ENCODE data around the gene EIF4ENIF1.
"Not testable (repeated sequence)": the region's sequence is repeated elsewhere in the genome, so short reads cannot be mapped to it uniquely, and the experiment has no call there.

The EIF4ENIF1 gene

DNA sequence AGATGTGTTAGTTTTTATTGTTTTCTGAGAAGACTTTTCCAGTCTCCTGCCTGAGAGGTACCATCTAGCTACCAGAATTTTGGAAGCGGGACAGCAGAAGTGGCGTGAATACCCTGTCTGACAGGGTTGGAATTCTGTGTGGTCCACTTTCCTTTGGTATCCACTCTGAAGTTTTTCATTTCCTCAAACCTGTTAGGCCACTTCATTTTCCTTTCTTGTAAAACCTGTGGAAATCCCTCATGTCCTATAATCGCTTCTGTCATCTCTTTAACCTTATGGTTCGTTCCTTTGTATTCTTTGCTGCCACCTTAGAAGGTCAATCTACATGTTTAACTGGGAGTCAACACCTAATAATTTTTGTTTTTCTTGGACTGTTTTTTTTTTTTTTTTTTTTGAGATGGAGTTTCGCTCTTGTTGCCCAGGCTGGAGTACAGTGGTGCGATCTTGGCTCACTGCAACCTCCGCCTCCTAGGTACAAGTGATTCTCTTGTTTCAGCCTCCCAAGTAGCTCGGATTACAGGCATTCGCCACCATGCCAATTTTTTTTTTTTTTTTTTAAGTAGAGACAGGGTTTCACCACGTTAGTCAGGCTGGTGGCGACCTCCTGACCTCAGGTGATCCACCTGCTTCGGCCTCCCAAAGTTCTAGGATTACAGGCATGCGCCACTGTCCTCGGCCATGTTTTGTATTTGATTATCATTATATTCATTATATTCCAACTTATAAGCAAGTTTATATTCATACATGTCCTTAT is 13.7 kb upstream of the EIF4ENIF1 start:
- H3K4me3 ChIP-seq (ENCODE audit: low read depth, low read length): no peak overlapping the region
- no peak for TF ChIP-seq CTCF (IDR thresholded peaks at IDR 0.05; ENCODE audit: low read depth, low read length, missing control alignments)
- no peak for DNase-seq (ENCODE audit: low read depth)
- in situ Hi-C loops (cut with HindIII; ENCODE audit: low sequenced_read_pairs): no loop called here

GRCh38 chr22:31501738-31502137 is 12.1 kb upstream of the EIF4ENIF1 start:
- DNase-seq (ENCODE audit: low read depth): no peak
- no peak overlapping the region for H3K4me3 ChIP-seq (ENCODE audit: low read depth, low read length)
- in situ Hi-C loops (cut with HindIII; ENCODE audit: low sequenced_read_pairs): no loop called here
- TF ChIP-seq CTCF (IDR thresholded peaks at IDR 0.05; ENCODE audit: low read depth, low read length, missing control alignments): no peak

GRCh38 chr22:31497148-31497938 is 7.7 kb upstream of the EIF4ENIF1 start:
- in situ Hi-C loops (cut with HindIII; ENCODE audit: low sequenced_read_pairs): no loop called here
- TF ChIP-seq CTCF (IDR thresholded peaks at IDR 0.05; ENCODE audit: low read depth, low read length, missing control alignments): no peak
- DNase-seq (ENCODE audit: low read depth): no peak
- H3K4me3 ChIP-seq (ENCODE audit: low read depth, low read length): peak overlapping the region; percentile 57

DNA sequence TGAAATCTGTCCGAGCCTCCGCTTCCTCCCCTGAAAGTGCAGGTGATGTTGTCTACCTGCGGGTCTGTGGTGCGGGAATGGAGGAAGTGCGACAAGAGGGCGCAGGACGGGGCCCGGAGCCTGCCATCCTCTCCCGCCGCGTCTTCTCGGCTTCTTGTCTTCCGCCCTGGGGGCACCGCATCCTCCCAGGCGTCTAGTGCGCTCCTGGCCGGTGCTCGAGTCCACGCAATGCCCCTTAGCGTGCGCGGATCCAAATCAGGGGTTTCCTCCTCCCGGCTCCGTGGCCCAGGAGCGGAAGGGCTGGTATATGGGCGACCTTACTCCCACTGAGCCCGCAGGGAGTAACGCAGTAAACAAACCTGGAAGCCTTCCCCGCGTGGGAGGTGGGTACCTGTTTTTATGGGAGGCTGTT is 7.1 kb upstream of the EIF4ENIF1 start:
- TF ChIP-seq CTCF (IDR thresholded peaks at IDR 0.05; ENCODE audit: low read depth, low read length, missing control alignments): no peak
- no peak for DNase-seq (ENCODE audit: low read depth)
- H3K4me3 ChIP-seq (ENCODE audit: low read depth, low read length): peak overlapping the region; percentile 57
- in situ Hi-C loops (cut with HindIII; ENCODE audit: low sequenced_read_pairs): no loop called here

GRCh38 chr22:31496007-31496734 is 6.5 kb upstream of the EIF4ENIF1 start, which contains the start of gene SFI1:
SFI1 (plus strand) TSS chr22:31496536; CDS start chr22:31508285, 11,749 bp downstream.
- TF ChIP-seq CTCF (IDR thresholded peaks at IDR 0.05; ENCODE audit: low read depth, low read length, missing control alignments): peak; percentile 28
- peak within 1 kb of the TSS; percentile 57 for H3K4me3 ChIP-seq (ENCODE audit: low read depth, low read length)
- in situ Hi-C loops (cut with HindIII; ENCODE audit: low sequenced_read_pairs): no loop called here
- DNase-seq (ENCODE audit: low read depth): peak; percentile 71

GRCh38 chr22:31495343-31495742 is 5.7 kb upstream of the EIF4ENIF1 start:
- in situ Hi-C loops (cut with HindIII; ENCODE audit: low sequenced_read_pairs): no loop called here
- no peak for DNase-seq (ENCODE audit: low read depth)
- no peak for TF ChIP-seq CTCF (IDR thresholded peaks at IDR 0.05; ENCODE audit: low read depth, low read length, missing control alignments)
- H3K4me3 ChIP-seq (ENCODE audit: low read depth, low read length): peak overlapping the region; percentile 57

DNA sequence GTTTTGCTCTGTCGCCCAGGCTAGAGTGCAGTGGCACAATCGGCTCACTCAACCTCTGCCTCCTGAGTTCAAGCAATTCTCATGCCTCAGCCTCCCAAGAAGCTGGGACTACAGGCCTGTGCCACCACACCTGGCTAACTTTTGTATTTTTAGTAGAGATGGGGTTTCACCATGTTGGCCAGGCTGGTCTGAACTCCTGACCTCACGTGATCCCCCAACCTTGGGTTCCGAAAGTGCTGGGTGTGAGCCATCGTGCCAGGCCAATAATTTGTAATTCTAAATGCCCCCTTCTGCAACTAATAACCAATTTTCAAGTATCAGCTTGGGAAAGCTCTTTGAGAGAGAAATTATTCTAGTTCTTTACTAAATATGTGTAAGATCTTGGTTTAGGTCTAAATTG is 3.7 kb upstream of the EIF4ENIF1 start:
- in situ Hi-C loops (cut with HindIII; ENCODE audit: low sequenced_read_pairs); H3K4me3 ChIP-seq (ENCODE audit: low read depth, low read length); DNase-seq (ENCODE audit: low read depth): not testable (repeated sequence)
